GM18909 (cell line): ENCODE data around the gene EPYC.
A peak's percentile ranks its signal among the peaks of the same experiment; 100 is the strongest.

Source experiments
- ATAC-seq: cut with Tn5 transposase; IDR thresholded peaks from one replicate; pipeline ENCODE4 v1.9.1; 2021; ENCODE audit warnings: mild to moderate bottlenecking; ENCODE audit not compliant: unreplicated experiment, poor library complexity

The EPYC gene

DNA sequence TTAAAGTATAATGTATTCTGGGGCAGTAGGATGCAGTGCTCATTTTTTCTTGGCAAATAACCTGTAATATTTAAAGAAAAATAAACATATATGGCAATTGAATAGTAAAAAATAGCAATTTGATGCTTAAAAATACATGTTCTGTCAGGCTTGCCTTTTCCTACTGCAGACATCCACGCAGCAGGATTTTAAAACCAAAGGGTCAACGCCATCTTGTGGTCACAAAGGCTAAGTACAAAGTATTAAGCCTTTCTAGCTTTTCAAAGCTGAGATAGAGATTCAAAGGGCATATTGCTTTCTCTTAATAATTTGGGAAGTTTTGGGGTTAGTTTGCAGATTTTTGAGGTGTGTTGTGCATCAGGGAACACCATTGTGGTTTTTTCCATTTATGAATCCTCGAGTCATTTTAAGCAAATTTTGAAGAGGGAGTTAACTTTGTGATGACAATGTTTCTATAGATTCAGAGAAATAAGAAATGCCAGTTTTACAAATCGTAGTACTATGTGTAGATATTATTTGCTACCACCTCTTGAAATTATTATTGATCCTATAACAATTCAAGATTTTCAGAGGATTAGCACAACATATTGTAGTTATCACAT, 45.1 kb downstream of the EPYC start:
- ATAC-seq = peak; percentile 80

DNA sequence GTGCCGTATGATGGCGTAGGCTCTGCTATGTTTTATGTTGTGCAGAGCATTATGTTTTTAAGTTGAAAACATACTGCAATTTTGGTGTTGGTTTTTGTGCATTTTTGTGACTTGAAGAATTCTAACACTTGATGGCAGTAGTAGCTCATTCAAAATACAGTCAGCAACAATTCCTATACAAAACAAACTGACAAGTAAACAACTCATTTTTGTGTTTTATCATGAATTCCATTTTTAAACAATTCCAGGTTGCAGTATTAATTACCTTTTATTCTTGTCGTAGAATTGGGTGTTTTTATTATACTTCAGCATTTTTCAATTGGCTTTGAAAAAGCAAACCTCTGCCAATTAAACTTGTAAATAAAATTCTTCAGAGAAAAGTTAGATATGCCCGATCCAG, 45.7 kb downstream of the EPYC start:
- no peak for ATAC-seq

DNA sequence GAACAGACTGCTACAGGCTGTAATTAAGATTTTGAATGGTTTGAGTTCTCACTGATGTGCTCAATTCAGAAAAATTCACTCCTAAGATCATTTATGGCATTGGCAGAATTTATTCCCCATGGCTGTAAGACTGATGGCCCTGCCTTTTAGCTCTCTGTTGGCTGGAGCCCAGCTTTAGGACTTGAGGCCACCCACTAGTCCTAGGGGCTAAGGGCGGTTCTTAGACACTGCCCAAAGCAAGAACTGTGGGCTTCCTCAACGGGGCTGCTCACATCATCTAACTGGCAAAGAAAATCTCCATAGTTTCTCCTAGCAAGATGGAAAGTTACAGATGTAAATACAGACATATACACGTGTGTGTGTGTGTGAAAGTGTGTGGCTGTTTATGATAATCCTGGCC, 46.4 kb downstream of the EPYC start:
- no peak for ATAC-seq

DNA sequence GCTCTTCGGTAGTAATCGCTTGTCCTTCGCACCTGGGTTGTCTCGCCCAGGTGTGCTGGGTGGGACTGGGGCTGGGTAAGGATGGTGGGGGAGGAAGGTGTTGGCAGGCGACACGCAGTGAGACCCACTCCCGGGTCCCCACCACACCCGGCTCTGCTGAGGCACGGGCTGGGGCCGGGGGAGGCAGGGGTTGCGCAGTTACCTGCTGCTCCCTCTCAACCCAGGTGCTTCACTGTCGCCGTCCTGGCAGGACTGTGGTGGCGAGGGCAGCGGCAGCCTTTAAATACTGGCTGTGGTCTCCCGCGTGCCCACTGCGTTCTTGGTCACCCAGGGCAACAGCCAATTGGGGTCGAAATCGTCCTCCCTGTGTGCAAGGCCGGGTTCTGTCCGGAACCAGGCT, 49.9 kb downstream of the EPYC start, which contains the start of gene CCER1:
Gene CCER1, minus strand, starts transcription at position 256 of the 400 bp plus-strand sequence. CDS start 434 bp downstream, outside the sequence.
- no peak for ATAC-seq

DNA sequence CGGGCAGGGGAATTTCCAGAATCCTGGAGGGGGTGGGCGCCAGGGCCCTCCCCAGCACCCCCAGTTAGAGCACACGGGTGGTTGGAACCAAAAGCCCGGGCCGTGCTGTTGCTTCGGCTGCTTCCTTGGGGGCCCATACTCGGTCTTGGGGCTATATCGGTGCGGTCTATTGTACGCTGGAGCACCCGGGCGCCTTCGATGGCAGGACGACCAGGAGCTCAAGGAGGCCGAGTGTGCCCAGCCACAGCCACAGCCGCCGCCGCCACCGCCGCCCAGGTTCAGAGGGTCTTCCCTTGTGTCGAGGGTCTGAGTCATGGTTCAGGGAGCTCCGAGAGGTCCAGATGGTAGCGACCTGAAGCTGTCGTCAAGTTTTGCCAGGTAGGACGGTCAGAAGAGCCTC, 50.3 kb downstream of the EPYC start:
- ATAC-seq = no peak

DNA sequence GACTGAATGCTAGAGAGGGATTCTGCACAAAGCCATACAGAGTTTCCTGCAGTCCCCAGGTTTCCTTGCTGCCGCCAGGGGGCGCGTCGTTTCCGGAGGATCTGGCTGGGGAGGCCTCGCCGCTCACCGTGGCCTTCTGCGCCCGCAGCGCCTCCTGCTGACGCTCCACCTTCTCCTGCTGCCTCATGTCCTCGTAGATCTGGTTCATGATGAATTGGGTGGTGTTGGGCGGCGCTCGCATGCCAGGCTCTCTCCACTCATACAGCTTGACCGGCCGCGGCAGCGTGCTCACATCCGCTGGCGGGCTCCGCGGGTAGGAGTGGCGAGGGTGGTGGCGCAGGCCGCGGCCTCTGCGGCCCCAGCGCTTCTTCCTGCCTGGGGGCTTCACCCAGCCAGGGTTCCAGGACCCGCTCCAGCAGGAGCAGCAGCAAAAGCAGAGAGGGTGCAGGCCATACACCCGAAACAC, 50.8 kb downstream of the EPYC start:
- ATAC-seq = no peak

DNA sequence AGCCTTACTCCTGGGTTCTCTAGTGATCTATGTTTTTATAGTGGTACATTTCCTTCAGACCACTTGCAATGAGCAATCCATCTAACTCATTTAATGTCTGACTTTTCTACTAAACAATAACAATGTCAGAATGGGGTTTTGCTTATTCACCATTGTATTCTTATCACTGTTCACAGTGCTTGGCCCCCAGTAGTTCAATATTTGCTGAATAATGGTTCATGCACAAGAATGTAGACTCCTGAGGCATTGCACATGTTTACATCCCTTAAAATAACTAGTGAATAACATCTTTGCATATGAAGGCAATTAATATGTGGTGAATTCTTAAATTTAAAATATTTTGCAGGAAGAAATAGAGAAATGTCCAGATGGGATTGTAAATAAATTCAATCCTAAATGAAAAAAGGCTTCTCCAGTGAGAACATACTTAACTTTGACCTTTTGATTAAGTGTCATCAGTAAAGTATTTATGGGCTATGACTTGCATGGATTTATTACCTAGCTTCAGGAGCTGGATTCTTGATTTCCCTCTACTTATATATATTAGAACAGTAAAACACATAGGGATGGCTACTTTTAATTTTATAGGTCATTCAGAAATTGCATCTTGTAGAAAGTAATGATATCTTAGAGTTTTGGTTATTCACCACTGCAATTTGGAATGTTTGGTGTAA, 53.2 kb downstream of the EPYC start:
- ATAC-seq = no peak

DNA sequence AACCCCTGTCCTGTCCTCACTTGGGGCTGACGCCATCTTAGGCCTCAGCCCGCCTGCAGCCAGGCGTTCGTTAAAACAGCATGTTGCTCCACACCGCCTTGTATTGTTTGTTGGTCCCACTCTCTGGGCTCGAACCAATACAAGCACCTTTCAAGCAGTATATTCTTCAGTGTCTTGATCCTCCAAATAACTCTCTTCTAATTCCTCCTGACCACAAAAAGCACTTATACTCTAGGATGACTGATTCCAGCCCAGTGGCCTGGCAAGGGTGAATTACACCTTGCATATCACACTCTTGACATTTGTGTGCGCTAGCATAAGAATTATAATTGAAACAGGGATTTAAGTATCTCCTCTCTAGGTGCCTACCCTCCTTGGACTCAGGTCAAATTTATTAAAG, 56.9 kb downstream of the EPYC start:
- ATAC-seq = no peak

DNA sequence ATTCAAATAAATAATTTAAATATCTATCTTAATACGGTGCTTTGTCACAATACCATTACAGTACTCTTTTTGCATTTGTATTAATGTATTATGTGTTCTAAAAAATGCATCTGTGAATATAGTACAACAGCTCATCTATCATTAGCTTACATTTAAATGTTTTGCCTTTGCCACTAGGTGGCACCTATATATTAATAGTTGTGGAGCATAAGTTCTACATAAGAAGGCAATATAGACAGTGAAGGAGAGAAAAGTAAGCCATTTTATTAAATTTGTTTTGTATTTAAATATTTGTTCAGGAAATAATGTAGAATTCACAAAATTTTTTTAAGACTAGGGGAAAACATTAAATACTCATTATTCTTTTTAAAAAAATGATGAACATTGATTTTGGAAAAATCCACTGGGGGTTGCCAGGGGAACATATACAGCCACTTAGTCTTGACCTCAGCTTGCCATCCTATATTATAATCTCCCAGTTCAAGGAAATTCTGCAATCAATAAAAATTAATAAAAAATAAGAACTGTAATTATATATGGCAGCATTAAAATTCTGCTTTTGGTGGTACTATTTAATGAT, 59.6 kb downstream of the EPYC start:
- peak; percentile 88 for ATAC-seq

DNA sequence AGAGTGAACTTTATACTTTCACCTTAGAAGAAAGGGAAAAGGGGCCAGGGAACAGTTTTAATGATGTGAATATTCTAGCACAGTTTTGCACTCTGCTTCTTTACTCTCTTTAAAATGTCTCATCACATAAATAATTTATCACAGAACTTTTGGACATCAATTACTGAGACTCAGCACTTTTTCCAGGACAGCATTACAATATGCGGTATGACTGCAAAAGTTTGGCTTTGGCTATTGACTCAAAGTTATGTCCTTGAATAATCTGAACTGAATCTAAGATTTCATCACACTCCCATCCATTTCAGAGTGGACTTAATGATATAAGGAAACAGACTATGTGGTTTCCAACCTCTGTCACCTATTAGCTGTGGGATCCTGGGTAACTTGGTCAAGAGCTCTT, 61.5 kb downstream of the EPYC start:
- ATAC-seq = no peak

DNA sequence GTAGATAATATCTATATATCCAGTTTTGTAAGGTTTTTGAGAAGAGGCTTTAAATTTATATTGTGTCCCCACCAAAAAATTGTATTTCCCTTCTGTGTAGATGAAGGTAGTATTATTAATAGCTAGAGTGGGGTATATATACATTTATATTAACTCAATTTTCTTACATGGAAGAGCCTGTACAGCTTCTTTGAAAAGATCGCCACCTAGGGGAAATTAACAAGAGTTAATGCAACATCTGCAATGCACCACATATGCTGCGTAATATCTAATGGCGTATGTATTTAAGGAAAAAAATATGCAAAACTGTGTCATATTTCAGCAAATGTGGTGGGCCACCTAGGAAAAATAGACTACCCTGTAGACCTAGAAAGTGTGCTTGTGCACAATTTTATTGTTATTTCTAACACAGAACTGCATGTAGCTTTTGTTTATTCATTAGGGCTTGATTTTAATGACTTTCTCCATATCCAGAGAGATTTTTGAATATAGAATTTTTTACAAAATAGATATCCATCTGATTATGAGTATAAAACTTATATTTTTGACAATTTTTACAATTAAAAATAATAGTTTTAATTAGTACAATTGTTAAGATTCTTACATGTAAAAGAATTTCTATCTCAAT, 63.8 kb downstream of the EPYC start:
- ATAC-seq = peak; percentile 81

DNA sequence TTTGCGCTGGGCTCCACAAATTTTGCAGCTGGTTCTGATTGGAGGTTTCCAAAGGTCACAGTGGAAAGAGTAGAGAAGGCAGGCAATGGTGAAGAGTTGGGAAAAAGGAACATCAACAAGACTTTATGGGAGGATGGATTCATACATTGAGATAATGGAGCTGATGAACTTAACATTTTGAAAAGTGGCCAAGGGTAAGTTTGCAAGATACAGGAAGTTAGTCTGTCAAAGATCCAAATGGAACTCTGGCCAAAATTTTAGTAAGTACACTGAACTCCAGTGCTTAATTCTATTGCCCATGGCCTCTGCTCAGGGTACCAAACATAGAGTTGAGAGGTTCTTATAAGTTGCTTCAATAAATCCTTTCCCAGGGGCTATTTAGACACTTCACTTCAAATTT, 65.4 kb downstream of the EPYC start:
- ATAC-seq = no peak

DNA sequence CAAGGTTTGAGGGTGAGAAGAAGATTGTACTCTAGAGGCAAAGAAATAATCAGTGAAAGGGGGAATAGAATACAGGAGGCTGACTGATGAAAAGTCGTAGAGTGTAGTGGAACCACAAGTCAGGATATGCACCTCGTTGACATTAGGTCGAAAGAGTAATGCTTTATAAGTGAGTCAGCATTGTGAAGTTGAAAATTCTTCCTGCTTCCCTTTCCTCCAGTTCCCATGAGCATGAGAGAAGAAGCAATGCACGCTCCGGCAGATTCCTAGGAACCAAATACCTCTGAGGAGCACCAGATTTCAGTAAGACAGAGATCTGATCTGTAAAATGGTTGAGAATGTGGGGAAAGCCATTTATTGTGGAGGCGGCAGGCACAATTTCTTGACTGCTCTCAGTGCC, 66.3 kb downstream of the EPYC start:
- ATAC-seq = no peak

DNA sequence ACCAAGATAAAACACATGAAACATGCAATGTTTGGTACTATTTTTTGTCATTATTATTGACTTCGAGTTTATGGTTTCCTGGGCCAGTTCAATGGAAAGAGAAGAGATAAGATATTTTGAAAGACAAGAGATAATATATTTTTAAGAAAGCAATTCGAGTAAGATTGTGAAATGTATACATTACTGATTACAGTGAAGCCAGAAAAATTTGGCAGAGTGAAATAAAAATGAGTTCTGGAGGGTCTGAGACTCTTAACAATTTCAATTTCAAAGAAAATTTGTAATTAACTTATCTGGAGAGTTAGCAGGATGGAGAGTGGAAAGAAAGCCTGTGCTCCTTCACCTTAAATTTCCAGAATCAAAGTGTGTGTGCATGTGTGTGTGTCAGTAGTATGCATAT, 67.1 kb downstream of the EPYC start:
- ATAC-seq = no peak

DNA sequence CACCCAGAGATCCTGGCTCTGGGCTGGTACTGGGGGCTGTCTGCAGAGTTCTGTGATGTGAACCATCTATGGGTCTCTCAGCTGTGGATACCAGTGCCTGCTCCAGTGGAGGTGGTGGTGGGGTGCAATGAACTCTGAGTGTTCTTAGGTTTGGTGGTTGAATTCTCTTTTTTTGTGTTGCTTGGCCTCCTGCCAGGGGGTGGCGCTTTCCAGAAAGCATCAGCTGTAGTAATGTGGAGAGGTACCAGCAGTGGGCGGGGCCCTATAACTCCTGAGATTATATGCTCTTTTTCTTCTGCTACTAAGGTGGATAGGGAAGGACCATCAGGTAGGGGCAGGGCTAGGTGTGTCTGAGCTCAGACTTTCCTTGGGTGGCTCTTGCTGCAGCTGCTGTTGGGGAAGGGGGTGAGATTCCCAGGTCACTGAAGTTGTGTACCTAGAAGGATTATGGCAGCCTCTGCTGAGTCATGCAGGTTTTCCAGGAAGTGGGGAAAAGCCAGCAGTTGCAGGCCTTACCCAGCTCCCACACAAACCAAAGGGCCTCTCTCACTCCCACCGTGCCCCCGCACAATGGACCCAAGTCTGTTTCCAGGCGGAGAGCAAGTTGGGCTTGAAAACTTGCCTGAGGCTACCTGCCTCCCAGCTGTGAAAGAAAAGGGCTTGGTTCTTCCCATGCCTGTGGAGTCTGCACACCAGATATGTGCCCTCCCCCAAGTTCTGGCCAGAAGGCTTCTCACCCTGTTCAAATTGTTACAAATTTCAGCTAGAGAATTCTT, 68.4 kb downstream of the EPYC start:
- ATAC-seq = no peak

DNA sequence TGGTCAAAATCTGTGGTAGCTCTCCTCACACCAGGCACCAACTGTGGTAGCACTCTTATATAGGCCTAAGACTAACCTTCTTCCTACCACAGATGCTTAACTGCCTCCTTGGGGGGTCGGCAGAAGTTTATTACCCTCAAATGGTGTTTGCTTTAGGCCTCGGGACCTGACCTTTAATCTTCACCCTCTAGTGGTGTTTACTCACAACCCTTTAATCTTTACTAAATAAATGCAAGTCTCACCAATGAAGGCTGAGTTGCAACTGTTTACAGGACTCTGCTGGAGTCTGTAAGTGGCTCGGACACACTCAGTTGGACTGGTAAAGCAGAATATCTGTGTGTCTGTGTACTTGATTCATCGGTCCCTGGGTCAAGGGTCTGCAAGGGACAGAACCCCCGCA, 79.2 kb downstream of the EPYC start:
- no peak for ATAC-seq

DNA sequence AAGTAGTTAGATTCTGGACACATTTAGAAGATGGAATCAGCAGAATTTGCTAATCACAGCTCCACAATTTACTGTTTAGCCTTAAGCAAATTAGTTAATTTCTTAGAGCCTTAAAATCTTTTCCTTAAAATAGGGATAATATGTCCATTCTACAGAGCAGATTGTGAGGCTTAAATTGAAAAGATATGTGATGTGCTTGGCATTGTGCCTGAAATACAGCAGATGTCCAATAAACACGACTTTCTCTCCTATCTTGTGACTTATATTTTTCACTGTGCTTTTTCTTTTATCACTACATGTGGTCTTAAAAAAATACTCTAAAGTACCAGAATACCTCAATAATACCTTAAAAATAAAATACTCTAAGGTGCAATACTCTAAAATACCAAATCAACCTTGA, 80.4 kb downstream of the EPYC start:
- ATAC-seq = no peak

DNA sequence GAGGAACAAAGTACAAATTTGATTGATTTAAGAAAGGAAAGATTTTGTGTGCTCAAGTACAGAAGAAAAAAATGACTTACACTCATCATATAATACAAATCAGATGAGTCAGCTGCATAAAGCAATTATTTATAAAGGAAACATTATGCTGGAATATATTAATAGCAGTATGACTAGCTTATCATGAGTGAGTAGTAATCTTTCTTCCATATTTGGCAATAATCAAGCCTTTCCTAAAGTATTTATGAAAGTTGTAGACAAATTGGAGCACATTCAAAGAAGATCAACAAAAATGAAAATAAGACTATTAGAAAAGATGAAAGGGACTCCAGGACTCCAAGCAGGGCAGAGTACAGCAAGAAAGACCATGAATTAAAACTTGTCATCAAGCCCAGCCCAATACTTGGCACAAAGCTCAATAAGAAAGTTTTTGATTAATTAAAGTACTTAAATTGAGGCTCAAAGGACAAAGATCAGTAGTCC, 82.6 kb downstream of the EPYC start:
- no peak for ATAC-seq

DNA sequence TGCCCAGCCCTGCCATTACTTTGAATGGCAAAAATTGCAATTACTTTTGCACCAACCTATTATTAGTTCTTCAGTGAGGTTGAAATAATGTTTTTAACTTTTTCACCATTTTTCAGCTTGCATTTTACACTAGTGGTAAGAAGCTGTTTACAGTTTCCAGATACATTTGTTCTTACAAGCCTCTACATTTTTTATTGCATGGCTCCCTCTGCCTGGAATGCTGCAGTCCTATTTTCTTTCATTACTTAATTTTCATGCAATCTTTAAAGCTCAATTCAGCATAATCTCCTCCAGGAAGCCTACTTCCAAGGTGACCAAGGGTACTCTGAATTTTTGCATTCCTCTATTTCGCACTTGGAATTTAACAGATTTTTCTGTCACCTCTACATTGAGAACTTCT, 83.2 kb downstream of the EPYC start:
- no peak for ATAC-seq

DNA sequence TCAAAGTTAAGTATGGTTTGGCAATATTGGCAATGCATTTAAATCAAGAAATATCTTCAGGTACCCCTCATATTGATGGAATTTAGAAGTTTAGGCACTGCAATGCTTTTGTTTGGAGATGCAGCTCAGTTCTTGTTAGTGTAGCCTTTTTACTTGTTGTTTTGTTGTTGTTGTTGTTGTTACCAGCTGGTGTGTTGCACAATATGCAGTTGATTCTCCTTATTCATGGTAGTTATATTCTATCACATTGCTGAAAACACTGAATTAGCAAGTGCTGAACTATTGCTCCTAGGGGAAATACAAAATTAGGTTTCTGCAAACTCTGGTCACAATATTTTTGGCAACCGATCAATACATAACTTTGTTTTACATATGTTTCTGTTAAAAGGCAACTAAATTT, 84.5 kb downstream of the EPYC start:
- ATAC-seq = no peak

DNA sequence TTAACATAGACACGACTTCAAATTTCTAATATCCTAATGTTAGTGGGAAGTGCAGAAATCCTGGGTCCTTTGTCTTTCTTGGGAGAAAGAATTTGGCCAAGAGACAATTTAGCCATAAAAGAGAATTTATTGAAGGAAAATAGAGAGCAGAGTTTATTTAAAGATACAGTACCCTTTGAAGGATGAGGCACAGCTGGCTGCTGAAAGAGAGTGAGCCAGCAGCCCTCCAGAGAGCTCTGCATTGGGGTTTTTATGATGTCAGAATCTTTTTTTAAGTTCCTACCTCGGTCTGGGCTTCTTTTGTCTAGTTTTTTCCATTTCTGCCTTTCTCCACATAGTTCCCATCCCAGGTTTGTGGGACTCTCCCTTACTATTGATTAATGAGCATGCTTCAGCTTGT, 87.3 kb downstream of the EPYC start:
- no peak for ATAC-seq
